Keratinocyte (primary cell): ENCODE data around the gene SCD5. TPM values are rescaled to one million over a fixed set of nuclear protein-coding genes. Genes with fewer than 3 reads are reported as not detected.

ENCODE experiments used
- DNase-seq: peaks from one replicate; pipeline ENCODE4 v3.0.0-alpha.2; 2011; ENCODE audit warnings: low read depth, missing footprints, low spot score
- FAIRE-seq: peaks from 2 replicates; lab custom pipeline; 2011; peaks lifted over from hg19 to GRCh38; lab: Jason Lieb, UNC
- H2AFZ ChIP-seq: 2 replicates; pipeline ENCODE4 v1.6.0; 2012; ENCODE audit warnings: low read length, control low read depth, inconsistent platforms; ENCODE audit not compliant: control insufficient read depth
- H3K27ac ChIP-seq: 2 replicates; pipeline ENCODE4 v1.5.1; 2011; ENCODE audit warnings: low read length; ENCODE audit not compliant: control insufficient read depth, insufficient read depth
- H3K27me3 ChIP-seq: 3 replicates; pipeline ENCODE4 v1.6.0; 2011; ENCODE audit warnings: low read length; ENCODE audit not compliant: control insufficient read depth, insufficient read depth; ENCODE audit errors: extremely low read depth
- H3K36me3 ChIP-seq, 2 experiments: 2 replicates in 1 of 2; 3 replicates in 1 of 2; pipeline ENCODE4 v1.5.1; 2011; ENCODE audit warnings: low read length in 2 of 2, mild to moderate bottlenecking in 1 of 2; ENCODE audit not compliant: control insufficient read depth in 2 of 2, insufficient read depth in 2 of 2; ENCODE audit errors: extremely low read depth in 1 of 2
- H3K4me1 ChIP-seq: 3 replicates; pipeline ENCODE4 v1.5.1; 2011; ENCODE audit warnings: low read length; ENCODE audit not compliant: control insufficient read depth, insufficient read depth; ENCODE audit errors: extremely low read depth
- H3K4me2 ChIP-seq: 3 replicates; pipeline ENCODE4 v1.6.0; 2011; ENCODE audit warnings: low read depth, low read length; ENCODE audit not compliant: control insufficient read depth, insufficient read depth; ENCODE audit errors: extremely low read depth
- H3K4me3 ChIP-seq, 3 experiments: fragments of 200-600 bp in 1 of 3; sonication (generic) in 1 of 3; 2 replicates in 2 of 3; 3 replicates in 1 of 3; pipeline ENCODE4 v1.5.1; 2011 to 2016; ENCODE audit warnings: low read length in 3 of 3, mild to moderate bottlenecking in 3 of 3, control low read depth in 2 of 3, inconsistent platforms in 1 of 3, low read depth in 1 of 3, mixed read lengths in 1 of 3, mixed run types in 1 of 3, moderate library complexity in 1 of 3; ENCODE audit not compliant: control insufficient read depth in 2 of 3, insufficient read depth in 2 of 3; ENCODE audit errors: extremely low read depth in 1 of 3
- H3K79me2 ChIP-seq: 2 replicates; pipeline ENCODE4 v1.6.0; 2012; ENCODE audit warnings: low read length; ENCODE audit not compliant: control insufficient read depth, insufficient read depth
- H3K9ac ChIP-seq: 3 replicates; pipeline ENCODE4 v1.6.0; 2011; ENCODE audit warnings: low read length; ENCODE audit not compliant: control insufficient read depth, insufficient read depth; ENCODE audit errors: extremely low read depth
- H3K9me1 ChIP-seq: 3 replicates; pipeline ENCODE4 v1.6.0; 2011; ENCODE audit warnings: low read length; ENCODE audit not compliant: control insufficient read depth, insufficient read depth; ENCODE audit errors: extremely low read depth
- H3K9me3 ChIP-seq: 2 replicates; pipeline ENCODE4 v1.5.1; 2012; ENCODE audit warnings: low read depth, low read length; ENCODE audit not compliant: control insufficient read depth
- H4K20me1 ChIP-seq: 3 replicates; pipeline ENCODE4 v1.6.0; 2011; ENCODE audit warnings: low read length; ENCODE audit not compliant: control insufficient read depth, insufficient read depth; ENCODE audit errors: extremely low read depth
- CTCF ChIP-seq, 3 experiments: IDR thresholded peaks in 1 of 3; conservative IDR thresholded peaks in 1 of 3; optimal IDR thresholded peaks in 1 of 3; 2 replicates in 2 of 3; 3 replicates in 1 of 3; pipeline versions ENCODE3 to v1.5.1; 2011; ENCODE audit warnings: low read length in 3 of 3, mild to moderate bottlenecking in 3 of 3, moderate library complexity in 2 of 3, control low read depth in 1 of 3, inconsistent platforms in 1 of 3; ENCODE audit not compliant: insufficient read depth in 2 of 3; ENCODE audit errors: extremely low read depth in 1 of 3
- EZH2 ChIP-seq: IDR thresholded peaks from one replicate; pipeline ENCODE4 v1.6.1; 2012; ENCODE audit warnings: inconsistent platforms, mild to moderate bottlenecking, low read length, moderate library complexity
- dilution Hi-C: fragments of 300-500 bp; cut with MboI; formaldehyde crosslinking; loops from one replicate; pipeline ENCODE4 v1.7.0; 2020; ENCODE audit warnings: low sequenced_read_pairs; ENCODE audit not compliant: extremely low pct_ligation_motif_present
- polyA plus RNA-seq, 5 experiments: library from polyadenylated mRNA; depleted of rRNA in 3 of 5; stranded (reverse) in 3 of 5; stranded (forward) in 1 of 5; unstranded in 1 of 5; fragments of >200 nt; gene quantifications; 1 replicate in 1 of 5; 2 replicates in 3 of 5; 3 replicates in 1 of 5; pipeline versions ENCODE4 v1.2.1 to v1.2.3, GENCODE V29; 2011 to 2012; ENCODE audit warnings: missing spikeins in 2 of 5, low read depth in 1 of 5, low replicate concordance in 1 of 5

The SCD5 gene
- polyA plus RNA-seq, 1 donor (not counting 4 experiments of a cell fraction or from before 2014, with no cell fraction given) = 39.4 TPM

GRCh38 chr4:82784681-82785610 lies 13.7 kb downstream of the SCD5 start:
- H3K4me3 ChIP-seq = peak overlapping the region in 2 of 3 experiments; percentile 0 to 6
- DNase-seq = no peak

GRCh38 chr4:82782626-82783345 lies 15.8 kb downstream of the SCD5 start:
- Histone ChIP-seq H3K36me3 (no peaks in the 10 kb centered on the region), H3K9ac (no peak overlapping the region), H2AFZ (no peak overlapping the region), H3K27ac (no peak overlapping the region), H3K4me2 (no peak overlapping the region), H3K79me2 (peaks cover 55% of the 10 kb centered on the region), H3K4me1 (peaks cover 47% of the 10 kb centered on the region), H3K9me3 (peaks cover 2% of the 10 kb centered on the region), H3K9me1 (no peaks in the 10 kb centered on the region), H4K20me1 (no peaks in the 10 kb centered on the region), H3K27me3 (no peaks in the 10 kb centered on the region), H3K4me3 (no peak overlapping the region)
- FAIRE-seq (no peak), DNase-seq (no peak)
- dilution Hi-C loops = no loop called here
- TF ChIP-seq CTCF (optimal IDR thresholded peaks at IDR 0.05 in 1 of 3, IDR thresholded peaks at IDR 0.05 in 1 of 3, conservative IDR thresholded peaks at IDR 0.05 in 1 of 3; ENCODE audit: extremely low read depth in 1 of 3, insufficient read depth in 2 of 3, low read length in 3 of 3) = peak in 1 of 3 experiments; percentile 10
- no peak for TF ChIP-seq EZH2

More at GRCh38 chr4:82784681-82785610, 13.7 kb downstream of the SCD5 start:
- peak overlapping the region; percentile 40 for H3K9ac ChIP-seq
- H3K27me3 ChIP-seq = no peaks in the 10 kb centered on the region
- no peaks in the 10 kb centered on the region for H3K9me1 ChIP-seq
- peaks cover 13% of the 10 kb centered on the region for H3K9me3 ChIP-seq
- peaks cover 58% of the 10 kb centered on the region for H3K79me2 ChIP-seq
- peaks cover 47% of the 10 kb centered on the region for H3K4me1 ChIP-seq
- no peak for TF ChIP-seq EZH2
- TF ChIP-seq CTCF (optimal IDR thresholded peaks at IDR 0.05 in 1 of 3, IDR thresholded peaks at IDR 0.05 in 1 of 3, conservative IDR thresholded peaks at IDR 0.05 in 1 of 3; ENCODE audit: extremely low read depth in 1 of 3, insufficient read depth in 2 of 3, low read length in 3 of 3) = no peak
- peak overlapping the region; percentile 41 for H3K4me2 ChIP-seq
- peak overlapping the region; percentile 55 for H3K27ac ChIP-seq
- dilution Hi-C loops = no loop called here
- no peaks in the 10 kb centered on the region for H4K20me1 ChIP-seq
- FAIRE-seq = peak; percentile 70
- H2AFZ ChIP-seq = no peak overlapping the region
- H3K36me3 ChIP-seq = peaks cover 1 to 3% of the 10 kb centered on the region in 2 experiments
